Testis (tissue), 3 donors: ENCODE results near the gene MRPL43. TPM values are rescaled to one million over a fixed set of nuclear protein-coding genes. Genes with fewer than 3 reads are reported as not detected.

Source experiments
- DNase-seq: peaks from one replicate; pipeline ENCODE4 v3.0.0-alpha.2; 2019
- H3K27ac ChIP-seq, 2 donors: fragments of 200-600 bp; sonication (generic); one replicate each; pipeline ENCODE4 v1.5.1; 2019
- H3K27me3 ChIP-seq: fragments of 200-600 bp; sonication (generic); one replicate; pipeline ENCODE4 v1.5.1; 2019
- H3K36me3 ChIP-seq: fragments of 200-600 bp; sonication (generic); one replicate; pipeline ENCODE4 v1.5.1; 2017; ENCODE audit warnings: low read depth; ENCODE audit errors: missing control alignments
- H3K4me1 ChIP-seq: fragments of 200-600 bp; sonication (generic); one replicate; pipeline ENCODE4 v1.5.1; 2019
- H3K4me3 ChIP-seq, 2 donors: fragments of 200-600 bp; sonication (generic); one replicate each; pipeline ENCODE4 v1.5.1; 2017 to 2019
- H3K9me3 ChIP-seq: fragments of 200-600 bp; sonication (generic); one replicate; pipeline ENCODE4 v1.5.1; 2017
- POLR2A ChIP-seq: fragments of 450-650 bp; IDR thresholded peaks from one replicate; pipeline ENCODE4 v1.6.1; 2017; ENCODE audit warnings: antibody characterized with exemption, mild to moderate bottlenecking, moderate library complexity
- WGBS, 2 donors: methylation state at CpG; one replicate each; pipeline ENCODE4 v1.1.5; 2018; 5-methylcytosine and 5-hydroxymethylcytosine counted together
- intact Hi-C: fragments of 100-400 bp; cut with DNase I; formaldehyde crosslinking; loops from one replicate; pipeline ENCODE4 v1.15.1; 2023; ENCODE audit warnings: low total_unique reads
- polyA plus RNA-seq: library from polyadenylated mRNA; stranded (reverse); fragments of 350-450 nt; fragmentation: Illumina TruSeq; extraction: RNeasy Lipid Tissue Mini Kit (QIAGEN cat#74804); gene quantifications from one replicate; pipeline ENCODE4 v1.2.3, GENCODE V29; 2014; ENCODE audit warnings: low read depth, low replicate concordance; ENCODE audit not compliant: insufficient read depth
- total RNA-seq, 2 donors: library from RNA; depleted of rRNA; stranded (reverse); fragments of >200 nt; gene quantifications; one replicate each; pipeline ENCODE4 v1.2.3, GENCODE V29; 2016
- TF ChIP-seq, protein P1 (sequence below), 3 experiments: fragments of 450-650 bp in 2 of 3; fragments of 200-600 bp in 1 of 3; sonication (generic) in 1 of 3; IDR thresholded peaks; one replicate each; pipeline ENCODE4 v1.5.1; 2016 to 2019; ENCODE audit warnings: antibody characterized with exemption in 3 of 3, mild to moderate bottlenecking in 2 of 3, moderate library complexity in 1 of 3

MRPL43 gene
- total and polyA plus RNA-seq, 3 donors from 2014 or later, result 123 to 199 (median 124) TPM

GRCh38 chr10:100984672-100985177 is 2.6 kb downstream of the MRPL43 start:
- WGBS, 2 donors, result 75 to 82% methylated on average over 2 of the region's 2 CpGs
- Histone ChIP-seq H3K27me3 (no peaks in the 10 kb centered on the region), H3K27ac (no peak overlapping the region), H3K4me1 (peaks cover 24% of the 10 kb centered on the region), H3K4me3 (no peak overlapping the region), H3K36me3 (no peaks in the 10 kb centered on the region), H3K9me3 (no peaks in the 10 kb centered on the region)
- no peak for TF ChIP-seq POLR2A
- TF ChIP-seq, protein P1, sequence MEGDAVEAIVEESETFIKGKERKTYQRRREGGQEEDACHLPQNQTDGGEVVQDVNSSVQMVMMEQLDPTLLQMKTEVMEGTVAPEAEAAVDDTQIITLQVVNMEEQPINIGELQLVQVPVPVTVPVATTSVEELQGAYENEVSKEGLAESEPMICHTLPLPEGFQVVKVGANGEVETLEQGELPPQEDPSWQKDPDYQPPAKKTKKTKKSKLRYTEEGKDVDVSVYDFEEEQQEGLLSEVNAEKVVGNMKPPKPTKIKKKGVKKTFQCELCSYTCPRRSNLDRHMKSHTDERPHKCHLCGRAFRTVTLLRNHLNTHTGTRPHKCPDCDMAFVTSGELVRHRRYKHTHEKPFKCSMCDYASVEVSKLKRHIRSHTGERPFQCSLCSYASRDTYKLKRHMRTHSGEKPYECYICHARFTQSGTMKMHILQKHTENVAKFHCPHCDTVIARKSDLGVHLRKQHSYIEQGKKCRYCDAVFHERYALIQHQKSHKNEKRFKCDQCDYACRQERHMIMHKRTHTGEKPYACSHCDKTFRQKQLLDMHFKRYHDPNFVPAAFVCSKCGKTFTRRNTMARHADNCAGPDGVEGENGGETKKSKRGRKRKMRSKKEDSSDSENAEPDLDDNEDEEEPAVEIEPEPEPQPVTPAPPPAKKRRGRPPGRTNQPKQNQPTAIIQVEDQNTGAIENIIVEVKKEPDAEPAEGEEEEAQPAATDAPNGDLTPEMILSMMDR (IDR thresholded peaks at IDR 0.05), result no peak
- intact Hi-C loops, result no loop called here
- DNase-seq, result no peak

DNA sequence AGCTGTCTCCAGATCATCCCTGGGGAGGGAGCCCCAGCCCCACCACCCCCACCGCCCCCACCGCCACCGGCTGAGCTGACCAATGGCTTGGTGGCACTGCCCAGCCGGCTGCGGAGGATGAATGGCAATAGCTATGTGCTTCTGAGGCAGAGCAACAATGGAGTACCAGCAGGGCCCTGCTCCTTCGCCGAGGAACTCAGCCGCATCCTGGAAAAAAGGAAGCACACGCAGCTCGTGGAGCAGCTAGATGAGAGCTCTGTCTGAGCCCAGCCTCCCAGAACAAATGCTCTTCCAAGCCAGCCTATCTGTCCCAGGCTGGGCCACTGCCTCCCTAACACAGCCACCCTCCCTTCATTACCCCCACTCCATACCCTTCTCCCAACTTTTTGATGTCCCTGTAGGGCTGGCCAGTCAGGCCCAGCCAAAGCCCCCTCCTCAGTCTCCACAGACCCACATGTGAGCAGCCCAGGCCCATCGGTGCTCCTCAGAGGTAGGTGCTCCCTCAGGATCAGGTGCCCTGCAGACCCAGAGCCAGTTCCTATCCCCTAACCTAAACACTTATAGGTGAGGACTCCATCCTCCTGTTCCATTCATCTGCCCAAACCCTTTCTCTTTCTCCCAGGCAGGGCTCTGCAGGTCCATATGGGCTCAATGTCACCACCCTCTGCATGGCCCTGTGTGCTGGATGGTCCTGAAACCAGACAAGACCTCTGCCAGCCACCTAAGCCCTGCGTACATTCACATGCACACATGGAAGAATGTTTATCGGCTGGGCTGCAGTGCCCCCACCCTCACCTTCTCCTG is 3.2 kb downstream of the MRPL43 start:
- Histone ChIP-seq H3K27me3 (no peaks in the 10 kb centered on the region), H3K9me3 (no peaks in the 10 kb centered on the region), H3K36me3 (no peaks in the 10 kb centered on the region), H3K27ac (no peak overlapping the region), H3K4me3 (no peak overlapping the region), H3K4me1 (peaks cover 22% of the 10 kb centered on the region)
- no peak for DNase-seq
- intact Hi-C loops, result no loop called here
- 81 to 88% methylated on average over 8 to 13 of the region's 13 CpGs for whole genome bisulfite sequencing, 2 donors
- no peak for TF ChIP-seq POLR2A
- TF ChIP-seq, protein P1 (IDR thresholded peaks at IDR 0.05), result no peak

DNA sequence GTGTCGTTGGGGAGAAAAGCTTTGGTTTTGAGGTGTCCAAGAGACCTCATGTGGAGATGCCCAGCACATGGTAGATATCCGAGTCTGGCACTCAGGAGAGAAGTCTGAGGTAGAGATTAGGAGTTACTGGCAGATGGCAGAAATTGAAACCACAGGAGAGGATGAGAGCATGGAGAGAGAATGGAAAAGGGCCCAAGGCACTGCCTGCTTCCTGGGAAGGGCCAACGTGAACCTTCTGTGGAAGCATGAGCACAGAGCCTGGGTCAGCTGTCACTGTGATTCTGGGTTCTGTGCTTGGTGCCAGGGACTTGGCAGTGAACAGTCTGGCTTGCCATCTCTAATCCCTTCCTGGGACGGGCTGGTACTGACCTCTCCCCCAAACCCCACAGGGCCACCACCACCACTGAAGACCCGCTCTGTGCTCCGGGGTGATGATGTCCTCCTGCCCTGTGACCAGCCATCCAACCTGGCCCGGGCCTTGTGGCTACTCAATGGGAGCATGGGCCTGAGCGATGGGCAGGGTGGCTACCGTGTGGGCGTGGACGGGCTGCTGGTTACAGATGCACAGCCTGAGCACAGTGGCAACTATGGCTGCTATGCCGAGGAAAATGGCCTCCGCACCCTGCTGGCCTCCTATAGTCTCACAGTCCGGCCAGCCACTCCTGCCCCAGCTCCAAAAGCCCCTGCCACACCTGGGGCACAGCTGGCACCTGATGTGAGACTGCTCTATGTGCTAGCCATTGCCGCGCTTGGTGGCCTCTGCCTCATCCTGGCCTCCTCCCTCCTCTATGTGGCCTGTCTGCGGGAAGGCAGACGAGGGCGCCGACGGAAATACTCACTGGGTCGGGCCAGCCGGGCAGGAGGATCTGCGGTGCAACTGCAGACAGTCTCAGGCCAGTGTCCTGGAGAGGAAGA is 4.1 kb downstream of the MRPL43 start:
- no peak for TF ChIP-seq POLR2A
- TF ChIP-seq, protein P1 (IDR thresholded peaks at IDR 0.05), result no peak
- H3K36me3 ChIP-seq, result no peaks in the 10 kb centered on the region

GRCh38 chr10:100981178-100981772 is 6.0 kb downstream of the MRPL43 start:
- no peaks in the 10 kb centered on the region for H3K27me3 ChIP-seq
- DNase-seq, result no peak
- intact Hi-C loops, result no loop called here
- no peak overlapping the region for H3K4me3 ChIP-seq
- H3K4me1 ChIP-seq, result peaks cover 4% of the 10 kb centered on the region
- TF ChIP-seq POLR2A, result no peak
- TF ChIP-seq, protein P1 (IDR thresholded peaks at IDR 0.05), result no peak
- H3K9me3 ChIP-seq, result no peaks in the 10 kb centered on the region
- WGBS, 2 donors, result 79 to 91% methylated on average over 5 of the region's 5 CpGs
- no peak overlapping the region for H3K27ac ChIP-seq
- no peaks in the 10 kb centered on the region for H3K36me3 ChIP-seq

More for the DNA sequence above, 4.1 kb downstream of the MRPL43 start:
- Histone ChIP-seq H3K27me3 (no peaks in the 10 kb centered on the region), H3K4me3 (no peak overlapping the region), H3K9me3 (no peaks in the 10 kb centered on the region), H3K27ac (no peak overlapping the region), H3K4me1 (peaks cover 15% of the 10 kb centered on the region)
- intact Hi-C loops, result no loop called here
- no peak for DNase-seq
- 79 to 92% methylated on average over 4 to 24 of the region's 24 CpGs for WGBS, 2 donors
